ENCODE data around the gene KIF16B. TPM values are rescaled to one million over a fixed set of nuclear protein-coding genes. Genes with fewer than 3 reads are reported as not detected.

The KIF16B gene
- total and polyA plus RNA-seq, 9 of the 15 experiments (the other 6 are each of a cell fraction or from before 2014, with no cell fraction given), result 1.00 to 10.6 (median 8.5) TPM

DNA sequence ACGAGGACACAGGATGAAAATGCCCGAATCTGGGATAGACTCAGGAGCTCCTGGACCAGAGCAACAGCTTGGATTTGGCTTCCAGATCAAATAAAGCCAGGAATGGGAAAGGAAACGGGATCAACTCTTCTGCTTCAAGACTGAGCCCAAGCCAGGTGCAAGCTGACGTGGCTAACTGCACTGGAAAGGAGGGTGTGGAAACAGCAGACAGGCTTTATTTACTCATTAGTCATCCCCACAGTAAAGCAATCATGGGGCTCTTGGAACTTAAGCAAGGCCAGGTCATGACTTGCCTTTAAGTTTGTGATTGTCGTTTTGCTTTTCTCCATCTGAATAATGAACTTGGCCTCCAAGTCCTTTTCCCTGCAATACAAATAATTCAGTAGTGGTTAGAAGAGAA, 45.2 kb downstream of the KIF16B start:
- 63% methylated on average over 4 of the region's 5 CpGs for WGBS (ENCODE audit: insufficient coverage, low coverage, missing lambda C conversion rate)
- Histone ChIP-seq H2AFZ (ENCODE audit: low read depth, low read length) (no peak overlapping the region), H3K27me3 (ENCODE audit: control insufficient read depth in 2 of 2, insufficient read depth in 2 of 2, low read length in 2 of 2) (no peaks in the 10 kb centered on the region), H3K9ac (ENCODE audit: insufficient read depth in 1 of 2, low read depth in 2 of 2, low read length in 2 of 2) (no peak overlapping the region), H3K9me1 (ENCODE audit: control insufficient read depth, insufficient read depth, low read length) (no peaks in the 10 kb centered on the region), H3K36me3 (ENCODE audit: control insufficient read depth, insufficient read depth, low read length) (no peaks in the 10 kb centered on the region), H4K20me1 (replicated peaks; ENCODE audit: control insufficient read depth, insufficient read depth, low read length) (no peaks in the 10 kb centered on the region), H3K4me1 (replicated peaks in 1 of 2; ENCODE audit: control insufficient read depth in 2 of 2, insufficient read depth in 2 of 2, low read length in 2 of 2) (no peaks in the 10 kb centered on the region), H3K4me3 (no peak overlapping the region), H3K9me3 (replicated peaks; ENCODE audit: control insufficient read depth, insufficient read depth, low read depth, low read length) (no peaks in the 10 kb centered on the region), H3K4me2 (ENCODE audit: insufficient read depth, low read length) (no peak overlapping the region), H3K27ac (ENCODE audit: extremely low read depth, low read depth, low read length) (no peak overlapping the region), H3K79me2 (ENCODE audit: control insufficient read depth, insufficient read depth, low read length) (no peaks in the 10 kb centered on the region)
- intact Hi-C loops (cut with micrococcal nuclease), result no loop called here
- FAIRE-seq (peak; percentile 63), DNase-seq (ENCODE audit: extremely low read depth in 1 of 4, low spot score in 3 of 4) (peak in 2 of 4 experiments; percentile 22 to 26), ATAC-seq (peak; percentile 62; the same call in 1 of the 3 replicates)
- no TSS peak for BruUV-seq (replicated peaks)
- CTCF ChIA-PET (ENCODE audit: low intra/inter-chr PET ratio), result no interaction called here
- POLR2A ChIA-PET, result interaction anchor here (1.2 kb wide), 1 partner anchor 138 kb away, joined by 3 read pairs; no protein-coding TSS in a partner anchor
- in situ Hi-C loops (cut with MboI), result no loop called here
- TF ChIP-seq JUN (IDR thresholded peaks at IDR 0.05; ENCODE audit: borderline replicate concordance, low read depth, low read length) (0 out of 2 replicates have a peak, but pooled peaks have one; percentile 16), JUN (CRISPR knock-in tag; IDR thresholded peaks at IDR 0.05; ENCODE audit: borderline replicate concordance) (no peak), JUND (IDR thresholded peaks at IDR 0.05; ENCODE audit: borderline replicate concordance, low read depth, low read length) (peak; percentile 46; the same call in 1 of the 2 replicates), JUND (tag; IDR thresholded peaks at IDR 0.05; ENCODE audit: borderline replicate concordance, low read depth, low read length) (no peak; the same call in 2 of the 3 replicates), HNRNPL (IDR thresholded peaks at IDR 0.05; ENCODE audit: low read depth, low read length) (no peak), NR1H2 (CRISPR knock-in tag; IDR thresholded peaks at IDR 0.05) (no peak), FOXK2 (conservative IDR thresholded peaks at IDR 0.05 in 1 of 2, IDR thresholded peaks at IDR 0.05 in 1 of 2; ENCODE audit: low read depth in 2 of 2) (peak in 1 of 2 experiments; percentile 19; a peak in 1 of 4 replicates), GABPB2 (CRISPR knock-in tag; conservative IDR thresholded peaks at IDR 0.05) (no peak), ARID1B (IDR thresholded peaks at IDR 0.05) (peak; percentile 21; the same call in 1 of the 2 replicates), EP400 (IDR thresholded peaks at IDR 0.05) (0 out of 2 replicates have a peak, but pooled peaks have one; percentile 22), CREM (IDR thresholded peaks at IDR 0.05; ENCODE audit: low read depth) (peak; percentile 27; the same call in 1 of the 2 replicates), SMARCA4 (IDR thresholded peaks at IDR 0.05) (0 out of 2 replicates have a peak, but pooled peaks have one; percentile 21)
- TF ChIP-seq, protein P1, sequence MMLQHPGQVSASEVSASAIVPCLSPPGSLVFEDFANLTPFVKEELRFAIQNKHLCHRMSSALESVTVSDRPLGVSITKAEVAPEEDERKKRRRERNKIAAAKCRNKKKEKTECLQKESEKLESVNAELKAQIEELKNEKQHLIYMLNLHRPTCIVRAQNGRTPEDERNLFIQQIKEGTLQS (IDR thresholded peaks at IDR 0.05), result peak; percentile 55; the same call in 1 of the 2 replicates
- TF ChIP-seq, protein P1 (CRISPR knock-in tag; conservative IDR thresholded peaks at IDR 0.05), result no peak
- TF ChIP-seq, protein P2, sequence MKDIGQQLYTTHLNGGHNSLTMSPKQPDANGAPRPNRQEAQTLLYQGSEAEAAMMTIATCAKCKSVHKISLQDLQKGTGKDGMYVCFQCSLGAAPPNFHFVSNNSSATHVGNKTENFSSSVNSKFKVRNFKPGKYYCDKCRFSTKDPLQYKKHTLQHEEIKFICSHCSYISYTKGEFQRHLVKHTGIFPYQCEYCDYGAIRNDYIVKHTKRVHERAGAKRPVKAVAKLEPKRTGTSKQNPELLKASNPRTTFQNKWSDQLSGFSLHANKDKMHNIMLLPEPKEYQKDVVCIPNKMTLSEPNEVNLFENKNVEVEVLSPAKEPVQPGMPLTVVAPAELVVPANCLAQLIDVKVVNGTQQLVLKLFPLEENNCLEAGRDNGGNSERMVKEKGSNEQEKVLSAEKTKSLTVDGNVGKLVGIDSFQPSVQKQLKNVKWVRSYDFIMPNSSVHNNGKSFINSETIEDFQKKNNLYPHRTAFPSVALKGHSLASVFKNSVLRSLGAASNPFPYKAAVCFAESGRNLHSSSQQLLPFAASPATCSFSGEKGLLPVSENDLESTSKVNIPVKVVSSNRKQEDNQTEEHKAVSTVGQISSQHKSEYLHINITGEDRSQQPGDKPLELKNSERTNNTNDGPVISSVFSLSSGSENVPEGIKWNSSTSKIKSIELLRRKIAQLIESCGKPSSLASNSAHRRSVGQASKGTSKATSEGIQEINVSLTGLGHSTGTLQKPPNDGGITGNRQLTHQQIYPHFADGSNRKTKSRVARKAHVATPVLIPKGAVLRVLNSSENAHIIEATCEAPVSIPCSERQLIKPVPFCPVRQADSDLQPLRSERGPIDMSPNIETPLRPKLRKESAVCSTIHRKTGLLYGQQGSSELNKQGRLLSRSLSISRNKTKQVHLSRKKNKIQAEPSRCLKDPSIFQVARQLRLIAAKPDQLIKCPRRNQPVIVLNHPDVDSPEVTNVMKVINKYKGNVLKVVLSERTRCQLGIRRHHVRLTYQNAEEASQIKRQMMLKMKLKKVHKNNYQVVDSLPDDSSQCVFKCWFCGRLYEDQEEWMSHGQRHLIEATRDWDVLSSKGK (CRISPR knock-in tag; IDR thresholded peaks at IDR 0.05), result no peak
- TF ChIP-seq, protein P3, sequence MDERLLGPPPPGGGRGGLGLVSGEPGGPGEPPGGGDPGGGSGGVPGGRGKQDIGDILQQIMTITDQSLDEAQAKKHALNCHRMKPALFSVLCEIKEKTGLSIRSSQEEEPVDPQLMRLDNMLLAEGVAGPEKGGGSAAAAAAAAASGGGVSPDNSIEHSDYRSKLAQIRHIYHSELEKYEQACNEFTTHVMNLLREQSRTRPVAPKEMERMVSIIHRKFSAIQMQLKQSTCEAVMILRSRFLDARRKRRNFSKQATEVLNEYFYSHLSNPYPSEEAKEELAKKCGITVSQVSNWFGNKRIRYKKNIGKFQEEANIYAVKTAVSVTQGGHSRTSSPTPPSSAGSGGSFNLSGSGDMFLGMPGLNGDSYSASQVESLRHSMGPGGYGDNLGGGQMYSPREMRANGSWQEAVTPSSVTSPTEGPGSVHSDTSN (CRISPR knock-in tag; IDR thresholded peaks at IDR 0.05; ENCODE audit: low read depth), result no peak
- TF ChIP-seq, protein P3 (tag; conservative IDR thresholded peaks at IDR 0.05; ENCODE audit: low read depth), result peak; percentile 59
